NCI-H2107 treated with DMSO at 0.1 percent for 48 hours (cell line): ENCODE results near the gene ACTL6A.

Source experiments
- DNase-seq: peaks from one replicate; lab custom pipeline; 2025; ENCODE audit not compliant: unreplicated experiment; lab: John Stamatoyannopoulos, UW

The ACTL6A gene

DNA sequence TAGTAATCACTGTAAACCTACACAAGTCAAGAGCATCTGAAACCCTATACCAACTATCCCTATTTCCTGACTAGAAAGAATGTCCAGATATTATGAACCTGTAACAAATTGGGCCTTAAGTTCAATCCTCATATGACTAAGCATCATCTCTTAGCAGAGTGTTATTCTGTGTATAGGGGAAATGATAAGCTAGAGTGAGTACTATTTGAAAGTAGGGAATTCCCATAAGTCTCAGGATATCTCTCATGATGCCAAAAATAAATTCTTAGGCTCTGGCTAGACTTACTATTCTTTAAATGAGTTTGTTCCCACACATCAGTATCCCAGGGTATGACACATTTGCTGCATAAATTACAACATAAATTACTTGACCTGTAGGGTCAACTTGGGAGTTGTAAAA lies 26.4 kb downstream of the ACTL6A start:
- DNase-seq = no peak

GRCh38 chr3:179590669-179591068 lies 27.9 kb downstream of the ACTL6A start:
- DNase-seq = no peak

GRCh38 chr3:179591313-179591712 lies 28.6 kb downstream of the ACTL6A start:
- DNase-seq = no peak

DNA sequence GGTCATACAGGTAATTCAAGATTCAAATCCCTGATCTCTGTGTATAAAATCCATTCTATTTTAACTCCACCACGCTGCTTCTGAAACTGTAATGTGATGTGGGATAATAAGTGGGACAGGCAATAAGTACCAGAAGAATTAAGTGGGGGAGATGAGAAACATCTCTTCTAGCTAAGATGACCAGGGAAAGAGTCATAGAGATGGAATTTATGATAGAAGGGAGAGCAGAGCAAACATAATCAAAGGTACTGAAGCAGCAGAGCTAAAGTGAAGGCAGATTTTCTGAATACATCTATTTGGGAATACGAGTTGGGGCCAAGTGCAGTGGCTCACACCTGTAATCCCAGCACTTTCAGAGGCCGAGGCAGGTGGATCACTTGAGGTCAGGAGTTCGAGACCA lies 36.8 kb downstream of the ACTL6A start:
- no peak for DNase-seq

GRCh38 chr3:179603321-179603720 lies 40.6 kb downstream of the ACTL6A start:
- no peak for DNase-seq

DNA sequence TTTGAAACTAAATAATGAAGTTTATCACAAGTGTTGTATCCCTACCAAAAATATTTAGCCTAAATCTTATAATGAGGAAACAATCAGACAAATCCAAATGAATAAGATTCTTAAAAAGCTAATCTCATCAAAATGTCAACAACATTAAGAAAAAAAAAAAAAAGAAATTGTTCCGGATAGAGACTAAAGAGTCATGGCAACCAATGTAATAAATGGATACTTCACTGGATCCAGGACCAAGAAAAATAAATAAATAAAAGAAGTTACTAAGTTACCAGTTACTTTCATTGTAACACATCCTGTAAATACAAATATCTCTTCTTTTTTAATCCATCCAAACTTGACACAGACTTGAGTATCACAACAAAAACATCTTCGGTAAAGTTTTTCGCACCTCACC lies 41.1 kb downstream of the ACTL6A start:
- no peak for DNase-seq

DNA sequence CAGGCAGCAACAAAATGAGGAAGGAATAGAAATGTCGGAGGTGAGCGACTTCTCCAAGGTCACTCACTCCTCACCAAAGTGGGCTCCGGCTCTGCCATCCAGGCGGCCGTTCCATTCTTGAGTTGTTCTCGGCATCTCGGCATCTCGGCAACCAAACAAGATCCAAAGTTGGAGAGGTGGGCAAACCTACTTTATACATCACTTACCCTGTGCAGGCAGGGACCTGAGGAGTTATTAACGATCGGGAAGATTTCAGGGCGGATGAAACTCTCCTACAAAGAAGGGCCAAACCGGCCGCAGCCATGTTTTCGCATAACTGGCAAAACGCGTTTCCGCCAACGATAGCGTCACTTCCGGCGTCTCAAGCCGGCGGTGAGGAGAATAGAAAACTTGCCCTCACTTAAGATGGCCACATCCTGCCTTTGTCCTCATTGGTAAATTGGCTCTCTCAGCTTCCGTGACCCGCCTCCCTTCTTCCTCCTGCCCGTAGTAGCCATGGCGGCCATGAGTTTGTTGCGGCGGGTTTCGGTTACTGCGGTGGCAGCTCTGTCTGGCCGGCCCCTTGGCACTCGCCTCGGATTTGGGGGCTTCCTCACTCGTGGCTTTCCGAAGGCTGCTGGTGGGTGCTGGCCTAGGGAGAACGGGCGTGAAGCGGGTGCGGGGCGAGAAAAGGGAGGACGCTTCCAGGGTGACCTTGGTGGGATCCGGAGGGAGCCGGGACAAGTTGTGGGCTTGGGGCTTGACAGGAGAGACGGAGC lies 41.8 kb downstream of the ACTL6A start, which contains the start of the genes MRPL47 and NDUFB5:
Gene MRPL47 (minus strand): TSS at position 318 of the 758 bp plus-strand sequence. CDS start 14 bp downstream, at position 304.
Gene NDUFB5 (plus strand): TSS at position 474 of the 758 bp plus-strand sequence. CDS start 22 bp downstream, at position 496.
- DNase-seq = peak; percentile 100

DNA sequence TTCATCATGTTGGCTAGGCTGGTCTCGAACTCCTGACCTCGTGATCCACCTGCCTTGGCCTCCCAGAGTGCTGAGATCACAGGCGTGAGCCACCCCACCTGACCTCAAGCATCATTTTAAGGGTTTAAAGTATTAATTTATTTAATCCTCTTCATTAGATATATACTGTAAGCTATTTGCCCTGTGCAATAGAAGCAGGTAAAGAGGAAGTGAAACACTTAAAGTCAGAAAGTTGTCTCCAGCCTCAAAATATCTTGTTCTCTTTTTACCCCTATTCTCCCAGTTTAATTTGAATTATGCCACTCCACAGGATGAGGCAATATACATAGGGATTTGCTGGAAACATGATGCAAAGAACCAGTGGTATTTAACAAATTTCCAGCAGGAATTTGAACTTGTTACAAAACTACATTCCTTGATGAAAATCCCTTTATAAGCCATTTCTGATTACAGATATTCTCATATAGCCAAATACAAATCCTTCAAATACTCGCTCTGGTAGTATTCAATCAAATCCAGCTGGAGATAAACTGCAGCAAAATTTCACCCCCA lies 43.9 kb downstream of the ACTL6A start:
- DNase-seq = no peak

- no peak for DNase-seq
Measured at GRCh38 chr3:179608931-179609720, 46.4 kb downstream of the ACTL6A start.

- no peak for DNase-seq
Measured at GRCh38 chr3:179610066-179610465, 47.3 kb downstream of the ACTL6A start.

- no peak for DNase-seq
Measured at GRCh38 chr3:179613807-179614206, 51.1 kb downstream of the ACTL6A start.

GRCh38 chr3:179615458-179616173 lies 52.9 kb downstream of the ACTL6A start:
- DNase-seq = no peak

DNA sequence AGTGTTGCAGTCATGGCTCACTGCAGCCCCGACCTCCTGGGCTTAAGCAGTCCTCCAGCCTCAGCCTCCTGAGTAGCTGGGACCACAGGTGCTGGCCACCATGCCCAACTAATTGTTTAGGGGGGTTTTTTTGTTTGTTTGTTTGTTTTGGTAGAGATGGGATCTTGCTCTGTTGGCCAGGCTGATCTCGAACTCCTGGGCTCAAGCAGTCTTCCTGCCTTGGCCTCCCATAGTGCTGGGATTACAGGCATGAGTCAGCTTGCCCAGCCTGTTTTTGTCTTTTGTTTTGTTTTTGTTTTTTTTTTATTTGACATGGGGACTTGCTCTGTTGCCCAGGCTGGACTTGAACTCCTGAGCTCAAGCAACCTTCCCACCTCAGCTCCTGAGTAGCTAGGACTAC lies 59.3 kb downstream of the ACTL6A start:
- DNase-seq = no peak

DNA sequence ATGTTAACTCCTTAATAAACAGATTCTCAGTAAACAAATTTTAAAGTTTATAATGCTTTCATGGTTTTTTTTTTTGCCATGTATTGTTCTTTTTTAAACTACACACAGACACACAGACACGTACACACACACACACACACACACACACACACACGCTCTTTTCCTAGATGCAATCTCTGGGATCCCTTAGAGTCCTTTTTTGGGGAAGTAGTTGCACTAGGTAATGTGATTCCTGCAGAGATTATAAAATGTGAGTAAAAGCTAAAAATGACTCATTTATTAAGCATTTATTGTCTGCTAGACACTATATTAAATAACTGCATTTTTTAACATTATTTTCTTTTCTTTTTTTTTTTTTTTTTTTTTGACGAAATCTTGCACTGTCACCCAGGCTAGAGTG lies 61.7 kb downstream of the ACTL6A start:
- DNase-seq = no peak

GRCh38 chr3:179630753-179631451 lies 68.2 kb downstream of the ACTL6A start:
- no peak for DNase-seq
